ENCODE measurements around the gene PROM2.
A peak's percentile ranks its signal among the peaks of the same experiment; 100 is the strongest.
"Not testable (repeated sequence)": the region's sequence is repeated elsewhere in the genome, so short reads cannot be mapped to it uniquely, and the experiment has no call there.

The PROM2 gene

GRCh38 chr2:95269036-95269680, 5.1 kb upstream of the PROM2 start:
- DNase-seq (ENCODE audit: low spot score): no peak

GRCh38 chr2:95269745-95270144, 4.5 kb upstream of the PROM2 start:
- not testable (repeated sequence) for DNase-seq (ENCODE audit: low spot score)

- DNase-seq (ENCODE audit: low spot score): no peak
Measured at GRCh38 chr2:95270541-95271081, 3.6 kb upstream of the PROM2 start.

GRCh38 chr2:95271381-95271971, 2.8 kb upstream of the PROM2 start:
- DNase-seq (ENCODE audit: low spot score): no peak

GRCh38 chr2:95272299-95272751, 1.9 kb upstream of the PROM2 start:
- DNase-seq (ENCODE audit: low spot score): no peak

GRCh38 chr2:95272781-95273180, 1.5 kb upstream of the PROM2 start:
- DNase-seq (ENCODE audit: low spot score): no peak

GRCh38 chr2:95273566-95274290, 521 bp upstream of the PROM2 start:
- DNase-seq (ENCODE audit: low spot score): no peak

GRCh38 chr2:95275151-95275515, 884 bp downstream of the PROM2 start:
- no peak for DNase-seq (ENCODE audit: low spot score)

GRCh38 chr2:95275601-95276243, 1.5 kb downstream of the PROM2 start:
- no peak for DNase-seq (ENCODE audit: low spot score)

- DNase-seq (ENCODE audit: low spot score): no peak
Measured at GRCh38 chr2:95276244-95276887, 2.1 kb downstream of the PROM2 start.

GRCh38 chr2:95276888-95277245, 2.6 kb downstream of the PROM2 start:
- DNase-seq (ENCODE audit: low spot score): no peak

- DNase-seq (ENCODE audit: low spot score): peak; percentile 35
Measured at GRCh38 chr2:95277246-95277906, 3.1 kb downstream of the PROM2 start.

- DNase-seq (ENCODE audit: low spot score): no peak
Measured at GRCh38 chr2:95278051-95278471, 3.8 kb downstream of the PROM2 start.

GRCh38 chr2:95278637-95279225, 4.5 kb downstream of the PROM2 start:
- no peak for DNase-seq (ENCODE audit: low spot score)

GRCh38 chr2:95279435-95280035, 5.3 kb downstream of the PROM2 start:
- no peak for DNase-seq (ENCODE audit: low spot score)

- no peak for DNase-seq (ENCODE audit: low spot score)
Measured at GRCh38 chr2:95281071-95281470, 6.8 kb downstream of the PROM2 start.

- no peak for DNase-seq (ENCODE audit: low spot score)
Measured at GRCh38 chr2:95281786-95282185, 7.5 kb downstream of the PROM2 start.

GRCh38 chr2:95282458-95282857, 8.2 kb downstream of the PROM2 start:
- no peak for DNase-seq (ENCODE audit: low spot score)

GRCh38 chr2:95283562-95283961, 9.3 kb downstream of the PROM2 start:
- DNase-seq (ENCODE audit: low spot score): no peak

- DNase-seq (ENCODE audit: low spot score): no peak
Measured at GRCh38 chr2:95284886-95285541, 10.8 kb downstream of the PROM2 start.
